Caco-2 (cell line): Measurements from ENCODE around the gene EPHB4. TPM values are rescaled to one million over a fixed set of nuclear protein-coding genes. Genes with fewer than 3 reads are reported as not detected.
"Not testable (repeated sequence)": the region's sequence is repeated elsewhere in the genome, so short reads cannot be mapped to it uniquely, and the experiment has no call there.

Experiments used
- BruUV-seq: library from RNA; stranded (reverse); fragments of 400-500 nt; replicated peaks from 2 replicates; lab custom pipeline; 2021; lab: Mats Ljungman, UMichigan
- CTCF ChIA-PET: fragments of 300-600 bp; sonication (Branson Sonifier 250); formaldehyde crosslinking; loops from one replicate; lab custom pipeline; 2022; ENCODE audit warnings: antibody characterized with exemption; lab: Charles Lee
- POLR2A ChIA-PET: fragments of 300-600 bp; sonication (Branson Sonifier 250); formaldehyde crosslinking; loops from one replicate; lab custom pipeline; 2022; ENCODE audit warnings: antibody characterized with exemption; lab: Charles Lee
- DNase-seq, 2 experiments: peaks; one replicate each; pipeline versions ENCODE4 v3.0.0 to v3.0.0-alpha.2; 2020 to 2022
- H3K27me3 ChIP-seq: replicated peaks from 2 replicates; pipeline ENCODE4 v1.6.0; 2011; ENCODE audit warnings: low read length; ENCODE audit not compliant: control insufficient read depth, insufficient read depth
- H3K36me3 ChIP-seq: 2 replicates; pipeline ENCODE4 v1.5.1; 2011; ENCODE audit warnings: low read length; ENCODE audit not compliant: control insufficient read depth, insufficient read depth
- H3K4me1 ChIP-seq: fragments of 250-450 bp; sonication (Bioruptor Pico); 2 replicates; pipeline ENCODE4 v1.5.1; 2020; ENCODE audit warnings: mild to moderate bottlenecking
- H3K4me3 ChIP-seq: 2 replicates; pipeline ENCODE4 v1.5.1; 2011; ENCODE audit warnings: low read depth, mild to moderate bottlenecking, control low read depth, low read length
- H3K9me3 ChIP-seq: fragments of 250-450 bp; sonication (Bioruptor Pico); 2 replicates; pipeline ENCODE4 v1.5.1; 2020; ENCODE audit warnings: mild to moderate bottlenecking, moderate library complexity
- H3K27ac Mint-ChIP-seq: one replicate; pipeline ENCODE4 v1.8.0; 2022; ENCODE audit warnings: mixed read lengths; ENCODE audit not compliant: unreplicated experiment
- H3K27me3 Mint-ChIP-seq: one replicate; pipeline ENCODE4 v1.8.0; 2022; ENCODE audit warnings: mixed read lengths; ENCODE audit not compliant: insufficient read depth, unreplicated experiment
- H3K36me3 Mint-ChIP-seq: one replicate; pipeline ENCODE4 v1.8.0; 2022; ENCODE audit warnings: mild to moderate bottlenecking, mixed read lengths; ENCODE audit not compliant: insufficient read depth, unreplicated experiment
- H3K4me1 Mint-ChIP-seq: one replicate; pipeline ENCODE4 v1.8.0; 2022; ENCODE audit warnings: low read depth, mixed read lengths; ENCODE audit not compliant: unreplicated experiment
- H3K4me3 Mint-ChIP-seq: one replicate; pipeline ENCODE4 v1.8.0; 2022; ENCODE audit warnings: mild to moderate bottlenecking, moderate library complexity, mixed read lengths; ENCODE audit not compliant: unreplicated experiment
- H3K9me3 Mint-ChIP-seq: one replicate; pipeline ENCODE4 v1.8.0; 2022; ENCODE audit warnings: mixed read lengths; ENCODE audit not compliant: unreplicated experiment
- intact Hi-C: fragments of 100-400 bp; cut with micrococcal nuclease; formaldehyde crosslinking; loops from one replicate; pipeline ENCODE4 v1.10.0; 2022; ENCODE audit not compliant: unreplicated experiment
- total RNA-seq: library from RNA; stranded (reverse); gene quantifications from 2 replicates; pipeline ENCODE4 v1.2.3, GENCODE V29; 2022
- TF ChIP-seq, protein P1 (sequence below), 2 experiments: fragments of 200-600 bp in 1 of 2; IDR thresholded peaks; 1 replicate in 1 of 2; 2 replicates in 1 of 2; pipeline versions ENCODE4 v1.5.1 to v1.8.0; 2011 to 2022; ENCODE audit warnings: antibody characterized with exemption in 1 of 2, control low read depth in 1 of 2, inconsistent platforms in 1 of 2, low read depth in 1 of 2, low read length in 1 of 2, mild to moderate bottlenecking in 1 of 2, moderate library complexity in 1 of 2; ENCODE audit not compliant: insufficient read depth in 1 of 2, severe bottlenecking in 1 of 2, unreplicated experiment in 1 of 2

Gene EPHB4
- total RNA-seq, 1 experiment from 2014 or later, result 112 TPM

DNA sequence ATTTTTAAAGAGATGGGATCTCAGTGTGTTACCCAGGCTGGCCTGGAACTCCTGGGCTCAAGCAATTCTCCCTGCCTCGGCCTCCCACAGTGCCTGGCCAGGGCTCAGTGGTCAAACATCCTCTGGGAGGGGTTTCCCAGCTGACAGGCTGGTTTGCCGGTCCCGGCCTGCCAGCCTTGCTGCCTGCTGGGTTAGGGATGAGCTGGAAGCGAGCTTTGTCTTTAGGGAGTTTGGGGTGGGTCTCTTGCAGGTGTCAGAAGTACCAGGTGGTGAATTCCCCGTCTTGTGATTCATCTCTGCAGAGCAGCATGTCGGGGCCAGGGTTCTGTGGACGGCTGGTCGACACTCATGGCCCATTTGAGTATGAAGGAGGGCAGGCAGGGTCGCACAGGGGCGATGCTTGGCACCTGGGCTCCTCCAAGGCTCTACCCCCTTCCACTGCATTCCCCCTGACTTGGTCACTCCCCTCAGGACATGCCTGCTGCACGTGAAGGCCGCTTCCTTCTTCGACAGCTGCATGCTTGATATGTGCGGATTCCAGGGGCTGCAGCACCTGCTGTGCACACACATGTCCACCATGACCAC lies 63.7 kb downstream of the EPHB4 start:
- Histone ChIP-seq H3K9me3 (no peaks in the 10 kb centered on the region), H3K4me1 (peaks cover 5% of the 10 kb centered on the region; the same call in 1 of the 2 replicates), H3K27me3 (no peaks in the 10 kb centered on the region), H3K36me3 (no peaks in the 10 kb centered on the region), H3K4me3 (no peak overlapping the region)
- Mint-ChIP-seq H3K27me3 (no peaks in the 10 kb centered on the region), H3K36me3 (no peaks in the 10 kb centered on the region), H3K4me3 (no peak overlapping the region), H3K9me3 (no peaks in the 10 kb centered on the region), H3K27ac (no peak overlapping the region), H3K4me1 (no peaks in the 10 kb centered on the region)
- TF ChIP-seq, protein P1, sequence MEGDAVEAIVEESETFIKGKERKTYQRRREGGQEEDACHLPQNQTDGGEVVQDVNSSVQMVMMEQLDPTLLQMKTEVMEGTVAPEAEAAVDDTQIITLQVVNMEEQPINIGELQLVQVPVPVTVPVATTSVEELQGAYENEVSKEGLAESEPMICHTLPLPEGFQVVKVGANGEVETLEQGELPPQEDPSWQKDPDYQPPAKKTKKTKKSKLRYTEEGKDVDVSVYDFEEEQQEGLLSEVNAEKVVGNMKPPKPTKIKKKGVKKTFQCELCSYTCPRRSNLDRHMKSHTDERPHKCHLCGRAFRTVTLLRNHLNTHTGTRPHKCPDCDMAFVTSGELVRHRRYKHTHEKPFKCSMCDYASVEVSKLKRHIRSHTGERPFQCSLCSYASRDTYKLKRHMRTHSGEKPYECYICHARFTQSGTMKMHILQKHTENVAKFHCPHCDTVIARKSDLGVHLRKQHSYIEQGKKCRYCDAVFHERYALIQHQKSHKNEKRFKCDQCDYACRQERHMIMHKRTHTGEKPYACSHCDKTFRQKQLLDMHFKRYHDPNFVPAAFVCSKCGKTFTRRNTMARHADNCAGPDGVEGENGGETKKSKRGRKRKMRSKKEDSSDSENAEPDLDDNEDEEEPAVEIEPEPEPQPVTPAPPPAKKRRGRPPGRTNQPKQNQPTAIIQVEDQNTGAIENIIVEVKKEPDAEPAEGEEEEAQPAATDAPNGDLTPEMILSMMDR (IDR thresholded peaks at IDR 0.05; ENCODE audit: insufficient read depth in 1 of 2, low read depth in 1 of 2, low read length in 1 of 2, severe bottlenecking in 1 of 2, unreplicated experiment in 1 of 2), result no peak
- ChIA-PET POLR2A (no interaction called here), CTCF (no interaction called here)
- BruUV-seq, result no TSS peak
- intact Hi-C loops, result no loop called here
- DNase-seq, result no peak

DNA sequence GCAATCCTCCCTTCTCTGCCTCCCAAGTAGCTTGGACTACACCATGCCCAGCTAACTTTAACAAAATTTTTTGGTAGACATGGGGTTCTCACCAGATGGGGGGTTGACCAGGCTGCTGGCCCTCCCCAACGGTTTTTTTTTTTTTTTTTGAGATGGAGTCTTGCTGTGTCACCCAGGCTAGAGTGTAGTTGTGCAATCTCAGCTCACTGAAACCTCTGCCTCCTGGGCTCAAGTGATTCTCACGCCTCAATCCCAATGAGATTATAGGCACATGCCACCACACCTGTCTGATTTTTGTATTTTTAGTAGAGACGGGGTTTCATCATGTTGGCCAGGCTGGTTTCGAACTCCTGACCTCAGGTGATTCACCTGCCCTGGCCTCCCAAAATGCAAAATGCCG lies 64.5 kb downstream of the EPHB4 start:
- H3K9me3 ChIP-seq, H3K27me3 Mint-ChIP-seq, H3K27me3 ChIP-seq, H3K4me3 Mint-ChIP-seq, H3K27ac Mint-ChIP-seq, H3K4me1 ChIP-seq, BruUV-seq, DNase-seq, H3K4me3 ChIP-seq, H3K4me1 Mint-ChIP-seq, H3K9me3 Mint-ChIP-seq, intact Hi-C loops, H3K36me3 ChIP-seq, H3K36me3 Mint-ChIP-seq: not testable (repeated sequence)
- ChIA-PET POLR2A (interaction anchor here (1.0 kb wide), 1 partner anchor 57 kb away, joined by 7 read pairs; the partner anchor contains the start of gene POP7), CTCF (interaction anchor here (0.6 kb wide), 1 partner anchor 112 kb away, joined by 3 read pairs; the partner anchor contains the start of gene SRRT)

DNA sequence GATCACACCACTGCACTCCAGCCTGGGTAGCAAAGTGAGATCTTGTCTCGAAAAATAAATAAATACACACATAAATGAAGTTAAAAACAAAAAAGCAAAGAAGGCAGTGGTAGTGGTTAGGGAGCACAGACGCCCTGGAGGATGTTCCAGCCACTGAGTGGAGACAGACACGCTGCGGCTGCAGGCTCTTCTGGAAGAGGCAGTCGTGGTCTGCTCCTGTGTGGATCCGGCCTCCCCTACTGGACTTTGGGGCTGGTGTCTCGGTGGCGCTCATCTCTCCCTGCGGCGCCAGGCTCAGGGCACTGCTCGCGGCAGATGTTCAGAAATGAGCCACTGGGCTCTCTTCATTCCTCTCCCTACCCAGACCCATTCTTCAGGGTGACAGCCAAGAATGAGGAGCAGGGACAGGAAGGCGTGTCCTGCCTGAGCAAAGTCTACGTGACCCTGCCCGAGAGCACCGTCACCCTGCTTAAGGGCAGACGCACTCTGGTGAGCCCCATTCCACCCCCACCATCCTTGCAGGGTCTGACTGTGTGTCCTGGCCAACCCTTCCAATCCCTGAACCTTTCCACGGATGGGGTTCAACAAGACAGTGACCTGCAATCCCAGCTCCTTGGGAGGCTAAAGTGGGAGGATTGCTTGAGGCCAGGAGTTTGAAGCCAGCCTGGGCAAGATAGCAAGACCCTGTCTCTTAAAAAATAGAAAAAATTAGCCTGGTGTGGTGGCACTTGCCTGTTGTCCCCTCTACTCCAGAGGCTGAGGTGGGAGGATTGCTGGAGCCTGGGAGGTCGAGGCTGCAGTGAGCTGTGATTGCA lies 67.8 kb downstream of the EPHB4 start:
- H3K9me3 Mint-ChIP-seq, result no peaks in the 10 kb centered on the region
- intact Hi-C loops, result no loop called here
- CTCF ChIA-PET, result no interaction called here
- H3K4me1 Mint-ChIP-seq, result no peaks in the 10 kb centered on the region
- Histone ChIP-seq H3K27me3 (no peaks in the 10 kb centered on the region), H3K36me3 (no peaks in the 10 kb centered on the region), H3K4me3 (no peak overlapping the region), H3K9me3 (no peaks in the 10 kb centered on the region), H3K4me1 (peaks cover 5% of the 10 kb centered on the region; the same call in 1 of the 2 replicates)
- no peaks in the 10 kb centered on the region for H3K27me3 Mint-ChIP-seq
- TF ChIP-seq, protein P1 (IDR thresholded peaks at IDR 0.05; ENCODE audit: insufficient read depth in 1 of 2, low read depth in 1 of 2, low read length in 1 of 2, severe bottlenecking in 1 of 2, unreplicated experiment in 1 of 2), result no peak
- POLR2A ChIA-PET, result no interaction called here
- H3K36me3 Mint-ChIP-seq, result no peaks in the 10 kb centered on the region
- no TSS peak for BruUV-seq
- peak; percentile 23 to 56 for DNase-seq
- H3K27ac Mint-ChIP-seq, result no peak overlapping the region
- no peak overlapping the region for H3K4me3 Mint-ChIP-seq
